OCI-LY7 (cell line): Measurements from ENCODE around the gene MTUS2. TPM values are rescaled to one million over a fixed set of nuclear protein-coding genes. Genes with fewer than 3 reads are reported as not detected.

Source experiments
- BruUV-seq: library from RNA; stranded (reverse); fragments of 400-500 nt; replicated peaks from 2 replicates; lab custom pipeline; 2021; lab: Mats Ljungman, UMichigan
- CTCF ChIA-PET: fragments of 300-600 bp; sonication (Branson Sonifier 250); formaldehyde crosslinking; loops from one replicate; lab custom pipeline; 2022; ENCODE audit warnings: antibody characterized with exemption; ENCODE audit not compliant: unreplicated experiment; lab: Charles Lee
- POLR2A ChIA-PET: fragments of 300-600 bp; sonication (Branson Sonifier 250); formaldehyde crosslinking; loops from one replicate; lab custom pipeline; 2022; ENCODE audit warnings: antibody characterized with exemption; lab: Charles Lee
- DNase-seq: peaks from one replicate; pipeline ENCODE4 v3.0.0-alpha.2; 2015; ENCODE audit warnings: low spot score
- H2AFZ ChIP-seq: fragments of 200-600 bp; sonication (generic), shearing (Covaris generic); 2 replicates; pipeline ENCODE4 v1.6.1; 2014; ENCODE audit warnings: mild to moderate bottlenecking, antibody characterized with exemption, low read length, moderate library complexity
- H3K27ac ChIP-seq: fragments of 200-600 bp; sonication (generic); 2 replicates; pipeline ENCODE4 v1.5.1; 2014; ENCODE audit warnings: mixed run types, low read depth, mild to moderate bottlenecking, moderate library complexity, low read length, inconsistent platforms; ENCODE audit not compliant: poor library complexity, severe bottlenecking
- H3K36me3 ChIP-seq: fragments of 200-600 bp; sonication (generic); 2 replicates; pipeline ENCODE4 v1.6.1; 2014; ENCODE audit warnings: mild to moderate bottlenecking, antibody characterized with exemption, low read length, moderate library complexity, mixed read lengths; ENCODE audit not compliant: insufficient read depth
- H3K4me1 ChIP-seq: fragments of 200-600 bp; sonication (generic); 2 replicates; pipeline ENCODE4 v1.5.1; 2014; ENCODE audit warnings: mild to moderate bottlenecking, low read length; ENCODE audit not compliant: insufficient read depth, poor library complexity, severe bottlenecking
- H3K4me2 ChIP-seq: fragments of 200-600 bp; sonication (generic); 2 replicates; pipeline ENCODE4 v1.6.1; 2014; ENCODE audit warnings: mild to moderate bottlenecking, low read length
- H3K4me3 ChIP-seq: fragments of 200-600 bp; sonication (generic); 2 replicates; pipeline ENCODE4 v1.5.1; 2014; ENCODE audit warnings: mild to moderate bottlenecking, low read depth, low read length; ENCODE audit not compliant: poor library complexity, severe bottlenecking
- H3K79me2 ChIP-seq: fragments of 200-600 bp; sonication (generic); 2 replicates; pipeline ENCODE4 v1.6.1; 2016; ENCODE audit warnings: low read depth, mild to moderate bottlenecking, low read length, moderate library complexity, mixed read lengths; ENCODE audit not compliant: insufficient read depth
- H3K9me2 ChIP-seq: fragments of 200-600 bp; sonication (generic); 2 replicates; pipeline ENCODE4 v1.6.1; 2016; ENCODE audit warnings: mild to moderate bottlenecking, low read length, mixed read lengths; ENCODE audit not compliant: insufficient read depth
- H3K9me3 ChIP-seq: fragments of 200-600 bp; sonication (generic); 2 replicates; pipeline ENCODE4 v1.6.1; 2014; ENCODE audit warnings: mild to moderate bottlenecking, mixed run types, low read length, mixed read lengths
- H4K20me1 ChIP-seq: fragments of 200-600 bp; sonication (generic); 2 replicates; pipeline ENCODE4 v1.6.1; 2014; ENCODE audit warnings: mild to moderate bottlenecking, antibody characterized with exemption, low read length, moderate library complexity, mixed read lengths; ENCODE audit not compliant: insufficient read depth
- EZH2phosphoT487 ChIP-seq: fragments of 200-600 bp; sonication (generic); IDR thresholded peaks from 2 replicates; pipeline ENCODE4 v1.6.1; 2018; ENCODE audit warnings: low read depth, borderline replicate concordance, mild to moderate bottlenecking, mixed run types, antibody characterized with exemption, low read length, moderate library complexity, mixed read lengths
- intact Hi-C: fragments of 100-400 bp; cut with micrococcal nuclease; formaldehyde crosslinking; loops from one replicate; pipeline ENCODE4 v1.10.0; 2022; ENCODE audit not compliant: unreplicated experiment
- total RNA-seq, 2 experiments: library from RNA; depleted of rRNA in 1 of 2; stranded (reverse); fragments of >200 nt in 1 of 2; shearing (Covaris generic) in 1 of 2; gene quantifications; 2 replicates each; pipeline ENCODE4 v1.2.3, GENCODE V29; 2014 to 2022
- TF ChIP-seq, protein P1 (sequence below): fragments of 200-600 bp; sonication (generic); conservative IDR thresholded peaks from 2 replicates; pipeline ENCODE4 v1.5.1; 2014; ENCODE audit warnings: mild to moderate bottlenecking, antibody characterized with exemption, low read length, moderate library complexity, mixed read lengths

Gene MTUS2
- total RNA-seq, 2 experiments from 2014 or later = 0.16 to 9.8 TPM

DNA sequence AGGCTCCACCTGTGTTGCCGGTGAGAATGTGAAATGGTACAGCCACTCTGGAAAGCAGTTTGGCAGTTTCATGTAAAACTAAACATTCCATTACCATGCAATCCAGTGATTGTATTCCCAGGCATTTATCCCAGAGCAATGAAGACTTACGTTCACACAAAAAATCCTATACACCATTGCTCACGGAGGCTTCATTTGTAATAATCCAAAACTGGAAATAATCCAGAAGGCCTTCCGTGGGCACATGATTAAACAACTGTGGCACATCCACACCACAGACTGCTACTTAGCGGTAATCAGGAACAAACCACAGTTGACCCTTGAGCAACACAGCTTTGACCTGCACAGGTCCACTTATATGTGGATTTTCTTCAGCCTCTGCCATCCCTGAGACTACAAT, 339.7 kb downstream of the MTUS2 start:
- no TSS peak for BruUV-seq
- POLR2A ChIA-PET = interaction anchor here (0.7 kb wide), 1 partner anchor 12 kb away, joined by 4 read pairs; no protein-coding TSS in a partner anchor

DNA sequence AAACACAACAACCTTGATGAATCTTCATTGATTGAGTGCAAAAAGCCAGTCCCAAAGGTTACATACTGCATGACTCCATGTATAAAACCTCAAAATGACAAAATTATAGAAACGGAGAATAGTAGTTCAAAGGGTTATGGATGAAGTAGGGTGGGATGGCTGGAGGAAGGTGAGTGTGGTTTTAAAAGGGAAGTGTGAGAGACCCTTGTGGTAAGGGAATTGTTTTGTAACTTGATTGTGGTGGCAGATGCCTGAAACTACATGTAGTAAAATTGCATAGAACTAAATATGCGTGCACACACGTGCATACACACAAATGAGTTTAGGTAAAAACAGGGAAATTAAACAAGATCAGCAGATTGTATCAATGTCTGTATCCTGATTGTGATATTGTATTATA, 340.7 kb downstream of the MTUS2 start:
- ChIA-PET CTCF (no interaction called here), POLR2A (no interaction called here)
- H3K4me1 ChIP-seq = no peaks in the 10 kb centered on the region
- no peak for TF ChIP-seq EZH2phosphoT487
- TF ChIP-seq, protein P1, sequence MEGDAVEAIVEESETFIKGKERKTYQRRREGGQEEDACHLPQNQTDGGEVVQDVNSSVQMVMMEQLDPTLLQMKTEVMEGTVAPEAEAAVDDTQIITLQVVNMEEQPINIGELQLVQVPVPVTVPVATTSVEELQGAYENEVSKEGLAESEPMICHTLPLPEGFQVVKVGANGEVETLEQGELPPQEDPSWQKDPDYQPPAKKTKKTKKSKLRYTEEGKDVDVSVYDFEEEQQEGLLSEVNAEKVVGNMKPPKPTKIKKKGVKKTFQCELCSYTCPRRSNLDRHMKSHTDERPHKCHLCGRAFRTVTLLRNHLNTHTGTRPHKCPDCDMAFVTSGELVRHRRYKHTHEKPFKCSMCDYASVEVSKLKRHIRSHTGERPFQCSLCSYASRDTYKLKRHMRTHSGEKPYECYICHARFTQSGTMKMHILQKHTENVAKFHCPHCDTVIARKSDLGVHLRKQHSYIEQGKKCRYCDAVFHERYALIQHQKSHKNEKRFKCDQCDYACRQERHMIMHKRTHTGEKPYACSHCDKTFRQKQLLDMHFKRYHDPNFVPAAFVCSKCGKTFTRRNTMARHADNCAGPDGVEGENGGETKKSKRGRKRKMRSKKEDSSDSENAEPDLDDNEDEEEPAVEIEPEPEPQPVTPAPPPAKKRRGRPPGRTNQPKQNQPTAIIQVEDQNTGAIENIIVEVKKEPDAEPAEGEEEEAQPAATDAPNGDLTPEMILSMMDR = no peak
- no peaks in the 10 kb centered on the region for H3K36me3 ChIP-seq
- H3K4me2 ChIP-seq = no peak overlapping the region
- H4K20me1 ChIP-seq = no peaks in the 10 kb centered on the region
- no TSS peak for BruUV-seq
- H2AFZ ChIP-seq = no peak overlapping the region
- no peak overlapping the region for H3K27ac ChIP-seq
- no peak overlapping the region for H3K4me3 ChIP-seq
- no peaks in the 10 kb centered on the region for H3K9me2 ChIP-seq
- intact Hi-C loops = no loop called here
- H3K79me2 ChIP-seq = no peaks in the 10 kb centered on the region
- no peak for DNase-seq
- H3K9me3 ChIP-seq = no peaks in the 10 kb centered on the region

More for the DNA sequence above, 339.7 kb downstream of the MTUS2 start:
- Histone ChIP-seq H3K4me2 (no peak overlapping the region), H3K79me2 (no peaks in the 10 kb centered on the region), H3K27ac (no peak overlapping the region), H3K4me1 (no peaks in the 10 kb centered on the region), H3K9me2 (no peaks in the 10 kb centered on the region), H3K9me3 (no peaks in the 10 kb centered on the region), H2AFZ (no peak overlapping the region), H4K20me1 (no peaks in the 10 kb centered on the region), H3K36me3 (no peaks in the 10 kb centered on the region), H3K4me3 (no peak overlapping the region)
- DNase-seq = no peak
- intact Hi-C loops = no loop called here
- CTCF ChIA-PET = no interaction called here
- no peak for TF ChIP-seq EZH2phosphoT487
- TF ChIP-seq, protein P1 = no peak

DNA sequence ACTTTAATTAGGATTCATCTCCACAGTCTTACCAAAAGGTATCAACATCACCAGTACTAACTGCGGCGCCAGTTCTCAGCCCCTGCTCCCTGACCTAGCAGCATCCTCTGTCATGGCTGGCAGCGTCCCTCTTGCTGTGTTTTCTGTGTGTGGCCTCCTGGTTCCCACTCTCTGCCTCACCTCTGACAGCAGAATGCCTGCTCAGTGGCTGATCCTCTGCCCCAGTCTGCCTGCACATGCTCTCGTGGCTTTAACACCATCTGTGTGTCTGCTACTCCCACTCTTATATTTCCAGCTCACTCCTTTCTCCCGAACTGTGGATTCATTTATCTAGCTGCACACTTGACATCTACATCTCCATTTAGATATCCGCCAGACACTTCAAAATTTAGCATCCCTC, 341.5 kb downstream of the MTUS2 start:
- Histone ChIP-seq H3K4me2 (no peak overlapping the region), H3K4me1 (no peaks in the 10 kb centered on the region), H3K9me3 (no peaks in the 10 kb centered on the region), H3K27ac (no peak overlapping the region), H3K4me3 (no peak overlapping the region), H4K20me1 (no peaks in the 10 kb centered on the region), H2AFZ (no peak overlapping the region), H3K36me3 (no peaks in the 10 kb centered on the region), H3K79me2 (no peaks in the 10 kb centered on the region), H3K9me2 (no peaks in the 10 kb centered on the region)
- DNase-seq = no peak
- BruUV-seq = no TSS peak
- POLR2A ChIA-PET = no interaction called here
- intact Hi-C loops = no loop called here
- TF ChIP-seq EZH2phosphoT487 = no peak
- TF ChIP-seq, protein P1 = no peak
- CTCF ChIA-PET = no interaction called here
